ENCODE measurements around the gene GPR68.

The GPR68 gene
- 64.6 to 80.3 reads per million in 2 donors for total RNA-seq

DNA sequence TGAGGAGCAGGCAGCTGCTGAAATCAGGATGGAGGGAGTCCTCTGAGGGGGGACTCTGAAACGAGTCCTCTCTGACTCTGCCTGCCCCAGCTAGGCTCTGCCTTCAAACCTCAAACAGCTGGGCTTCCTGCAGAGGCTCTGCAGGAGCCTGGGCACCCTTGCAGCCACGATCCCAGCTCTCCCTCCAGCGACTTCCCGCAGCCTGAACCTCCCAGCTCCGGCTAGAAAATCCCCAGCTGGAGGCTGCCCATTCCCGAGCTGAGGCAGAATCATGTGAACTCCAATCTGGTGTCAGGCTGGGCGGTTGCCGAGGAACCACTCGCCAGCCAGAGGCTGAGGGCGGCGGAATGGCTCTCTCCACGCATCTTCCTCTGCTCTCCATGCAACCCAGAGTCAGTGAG is at the start of gene GPR68:
Gene GPR68, minus strand, starts transcription at position 204 of the 401 bp plus-strand sequence. CDS start 9,654 bp downstream, outside the sequence.
- DNase-seq: no peak

GRCh38 chr14:91294153-91294552 is 49.6 kb upstream of the GPR68 start:
- DNase-seq: no peak

DNA sequence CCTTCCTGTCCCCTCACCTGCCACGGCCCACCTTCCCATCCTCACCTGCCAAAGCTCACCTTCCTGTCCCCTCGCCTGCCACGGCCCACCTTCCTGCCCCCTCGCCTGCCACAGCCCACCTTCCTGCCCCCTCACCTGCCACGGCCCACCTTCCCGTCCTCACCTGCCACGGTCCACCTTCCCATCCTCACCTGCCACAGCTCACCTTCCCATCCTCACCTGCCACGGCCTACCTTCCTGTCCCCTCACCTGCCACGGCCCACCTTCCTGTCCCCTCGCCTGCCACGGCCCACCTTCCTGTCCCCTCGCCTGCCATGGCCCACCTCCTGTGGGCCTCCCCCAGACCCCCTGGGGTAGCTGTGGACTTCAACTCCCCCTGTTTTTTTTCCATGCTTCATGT is 48.8 kb upstream of the GPR68 start:
- no peak for DNase-seq

DNA sequence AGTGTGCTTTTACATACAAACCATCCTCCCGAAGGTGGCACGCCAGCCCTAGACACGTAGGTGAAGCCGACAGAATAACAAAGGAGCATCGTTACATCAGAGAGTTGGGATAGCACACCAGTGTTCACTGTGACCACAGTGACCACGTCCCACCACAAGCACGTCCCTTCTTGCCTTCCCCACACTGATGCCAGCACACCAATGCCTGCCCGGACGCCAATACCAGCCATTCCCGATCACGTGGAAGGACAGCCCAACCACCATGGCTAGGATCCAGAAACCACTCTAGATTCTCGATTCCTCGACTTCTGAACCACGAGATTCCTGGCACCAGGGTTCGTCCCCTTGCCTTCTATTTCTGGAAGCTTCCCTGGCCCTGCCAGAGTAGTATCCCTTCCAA is 48.0 kb upstream of the GPR68 start:
- DNase-seq: no peak

GRCh38 chr14:91291786-91292405 is 47.4 kb upstream of the GPR68 start:
- DNase-seq: no peak

GRCh38 chr14:91290986-91291385 is 46.5 kb upstream of the GPR68 start:
- DNase-seq: no peak

DNA sequence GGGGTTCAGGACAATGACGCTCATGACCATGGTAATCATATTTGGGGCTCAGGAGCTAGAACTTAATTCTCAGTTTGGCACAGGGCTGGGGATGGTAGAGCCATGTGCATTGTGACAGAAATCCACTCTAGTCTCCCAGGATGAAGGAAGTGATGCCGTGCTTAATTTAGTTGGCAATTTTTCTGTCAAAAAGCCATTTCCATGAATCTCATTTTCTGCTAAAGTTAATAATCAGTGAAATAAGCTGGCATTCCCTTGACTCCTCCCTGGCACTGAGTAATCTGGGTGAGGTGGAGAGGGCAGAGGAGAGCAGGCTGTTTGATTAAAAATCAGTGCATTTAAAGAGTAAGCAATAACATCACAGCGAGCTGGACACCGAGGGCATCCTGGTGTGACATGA is 45.0 kb upstream of the GPR68 start:
- no peak for DNase-seq

- no peak for DNase-seq
Observed at GRCh38 chr14:91288876-91289275, 44.4 kb upstream of the GPR68 start.

DNA sequence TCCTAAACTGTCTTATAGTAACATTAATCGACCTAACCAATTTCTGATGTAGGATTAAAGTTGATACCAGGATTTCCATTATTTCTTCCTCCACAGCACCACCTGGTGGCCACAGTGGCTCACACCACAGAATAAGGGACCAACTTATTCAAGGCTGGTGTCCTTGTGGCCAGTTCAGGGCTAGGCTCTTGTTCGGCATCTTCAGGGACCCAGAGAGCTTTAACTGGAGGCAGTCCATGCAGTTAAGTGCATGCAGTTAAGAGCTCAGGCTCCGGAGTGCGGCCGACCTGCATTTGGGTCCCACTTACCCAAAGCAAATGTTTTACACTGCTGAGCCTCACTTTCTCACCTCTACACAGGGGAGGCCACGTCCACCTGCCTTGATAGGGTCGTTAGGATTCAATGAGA is 42.0 kb upstream of the GPR68 start:
- DNase-seq: no peak

DNA sequence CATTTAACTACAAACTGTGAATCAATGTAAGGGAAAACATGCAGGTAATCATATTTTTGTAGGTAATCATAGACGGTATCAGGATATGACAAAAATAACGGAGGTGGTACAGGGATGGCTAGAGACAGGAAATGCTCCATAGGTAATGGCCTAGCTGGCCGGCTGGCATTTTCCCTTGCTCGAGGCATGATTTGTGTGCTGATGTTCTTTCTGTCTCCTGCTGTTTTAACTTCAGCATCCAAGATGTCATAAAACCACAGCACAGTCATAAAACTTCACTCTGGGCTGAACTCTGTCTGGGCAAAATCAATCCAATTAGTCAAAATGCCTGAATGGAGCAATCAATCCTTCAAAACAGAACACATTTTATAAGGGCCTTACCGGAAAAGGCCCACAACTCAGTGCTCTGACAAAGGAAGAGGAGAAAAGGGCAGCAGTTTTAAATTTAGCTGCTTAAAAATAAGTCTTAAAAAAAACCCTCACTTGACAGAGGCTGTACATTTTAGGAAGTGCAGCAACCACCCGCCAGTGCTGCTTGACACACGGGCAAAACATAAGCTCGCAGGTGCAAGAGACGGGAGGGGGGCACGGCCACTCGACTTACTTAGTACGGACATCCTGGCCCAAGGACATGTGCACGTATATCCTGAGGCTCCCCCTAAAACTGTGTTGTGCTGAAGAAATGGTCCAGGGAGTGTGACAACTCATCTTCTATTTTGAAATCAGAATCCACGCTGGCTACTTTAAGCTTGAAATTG is 40.5 kb upstream of the GPR68 start:
- no peak for DNase-seq

GRCh38 chr14:91284146-91284790 is 39.8 kb upstream of the GPR68 start:
- no peak for DNase-seq

DNA sequence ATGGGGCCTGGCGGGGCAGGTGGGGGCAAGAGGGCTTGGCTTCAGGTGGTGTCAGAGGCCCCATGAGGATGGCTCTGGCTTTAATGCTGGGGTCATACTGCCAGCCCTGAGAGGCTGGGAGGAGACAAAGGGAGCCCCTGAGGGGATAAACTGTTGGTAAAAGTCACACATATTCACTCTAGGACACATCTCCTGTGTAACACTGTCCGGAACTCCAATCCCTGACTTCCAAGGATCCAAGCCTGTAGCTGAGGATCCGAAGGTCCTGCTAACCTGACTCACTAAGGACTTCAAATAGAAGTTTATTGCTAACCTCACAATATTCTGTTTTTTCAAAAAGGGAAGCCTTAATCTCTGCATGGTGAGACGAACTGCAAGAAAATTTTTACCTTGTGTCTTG is 39.2 kb upstream of the GPR68 start:
- DNase-seq: no peak

- no peak for DNase-seq
Observed at GRCh38 chr14:91282954-91283645, 38.6 kb upstream of the GPR68 start.

GRCh38 chr14:91281346-91281745 is 36.8 kb upstream of the GPR68 start:
- DNase-seq: no peak

- no peak for DNase-seq
Observed at GRCh38 chr14:91280129-91280528, 35.6 kb upstream of the GPR68 start.

DNA sequence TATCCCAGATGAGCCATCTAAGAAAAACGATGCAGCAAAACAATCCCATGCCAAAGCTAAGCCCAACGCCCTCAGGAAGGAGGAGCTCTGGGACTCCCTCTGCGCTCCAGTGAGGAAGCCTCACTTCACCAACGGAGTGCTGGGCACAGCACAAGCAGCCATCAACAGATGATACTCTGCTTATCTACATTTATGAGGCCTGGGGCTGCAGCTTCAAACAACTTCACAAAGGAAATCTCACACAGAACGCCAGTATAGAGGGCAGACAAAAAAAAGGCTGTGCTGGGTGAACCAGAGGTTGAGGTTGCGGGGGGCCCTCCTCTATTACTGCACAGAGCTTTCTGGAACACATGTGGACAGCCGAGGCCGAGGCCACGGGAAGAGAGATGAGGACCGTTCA is 34.9 kb upstream of the GPR68 start:
- no peak for DNase-seq

- no peak for DNase-seq
Observed at GRCh38 chr14:91278383-91278715, 33.8 kb upstream of the GPR68 start.

DNA sequence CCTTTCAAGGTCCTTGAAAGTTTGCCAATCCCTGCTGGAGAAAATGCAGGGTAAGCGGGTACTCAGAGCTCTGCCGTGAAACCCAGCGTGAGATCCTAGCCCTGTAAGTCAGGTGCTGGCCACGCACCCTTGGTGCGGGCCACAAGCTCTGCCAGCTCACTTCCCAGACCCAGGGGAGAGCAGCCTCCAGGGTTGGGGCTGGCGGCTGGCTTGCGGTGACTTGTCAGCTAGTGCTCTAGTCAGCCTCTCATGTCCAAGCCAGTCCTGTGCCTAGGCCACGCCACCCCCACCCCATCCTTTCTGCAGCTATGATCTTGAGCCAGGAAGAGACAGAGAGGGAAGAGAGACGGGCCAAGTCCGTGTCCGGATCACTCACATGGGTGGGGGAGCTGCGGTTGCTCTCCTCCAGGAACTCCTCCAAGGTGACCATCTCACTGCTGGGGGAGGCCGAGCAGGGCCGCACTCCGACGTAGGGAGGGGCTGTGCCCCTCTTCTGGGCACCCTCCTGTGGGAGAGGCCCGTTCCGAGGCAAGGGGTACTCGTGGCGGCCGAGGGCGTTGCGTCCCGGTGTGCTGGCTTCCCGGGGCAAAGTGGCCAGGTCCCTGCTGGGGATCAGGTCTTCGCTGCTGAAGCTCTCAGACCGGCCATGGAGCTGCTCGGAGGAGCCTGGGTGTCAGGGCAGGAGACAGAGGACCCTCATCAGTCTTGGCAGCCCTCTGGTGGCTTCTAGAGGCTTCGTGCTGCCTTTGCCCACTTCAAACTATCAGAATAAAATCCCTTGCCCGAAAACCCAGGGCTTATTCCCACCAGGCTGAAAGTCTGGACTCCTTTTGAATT is 33.3 kb upstream of the GPR68 start:
- DNase-seq: no peak

DNA sequence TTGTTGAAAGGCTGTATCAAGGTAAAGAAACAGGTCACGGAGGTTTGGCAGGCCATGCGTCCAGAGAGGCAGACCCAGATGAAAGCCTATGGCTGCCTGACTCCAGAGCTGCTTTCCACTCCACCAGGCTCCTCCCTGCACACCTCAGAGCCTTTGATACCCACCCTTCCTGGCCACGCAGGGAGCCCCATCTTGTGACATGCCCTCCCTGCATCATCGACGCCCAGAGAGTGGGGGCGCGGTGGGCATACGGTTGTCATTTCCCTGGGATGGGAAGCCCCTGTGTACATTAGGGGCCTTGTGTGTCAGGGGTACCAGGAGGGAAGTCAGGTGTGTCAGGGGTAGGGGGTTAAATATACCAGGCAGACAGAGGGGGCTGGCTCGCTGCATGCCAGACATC is 30.3 kb upstream of the GPR68 start:
- no peak for DNase-seq

- no peak for DNase-seq
Observed at GRCh38 chr14:91273885-91274273, 29.4 kb upstream of the GPR68 start.

DNA sequence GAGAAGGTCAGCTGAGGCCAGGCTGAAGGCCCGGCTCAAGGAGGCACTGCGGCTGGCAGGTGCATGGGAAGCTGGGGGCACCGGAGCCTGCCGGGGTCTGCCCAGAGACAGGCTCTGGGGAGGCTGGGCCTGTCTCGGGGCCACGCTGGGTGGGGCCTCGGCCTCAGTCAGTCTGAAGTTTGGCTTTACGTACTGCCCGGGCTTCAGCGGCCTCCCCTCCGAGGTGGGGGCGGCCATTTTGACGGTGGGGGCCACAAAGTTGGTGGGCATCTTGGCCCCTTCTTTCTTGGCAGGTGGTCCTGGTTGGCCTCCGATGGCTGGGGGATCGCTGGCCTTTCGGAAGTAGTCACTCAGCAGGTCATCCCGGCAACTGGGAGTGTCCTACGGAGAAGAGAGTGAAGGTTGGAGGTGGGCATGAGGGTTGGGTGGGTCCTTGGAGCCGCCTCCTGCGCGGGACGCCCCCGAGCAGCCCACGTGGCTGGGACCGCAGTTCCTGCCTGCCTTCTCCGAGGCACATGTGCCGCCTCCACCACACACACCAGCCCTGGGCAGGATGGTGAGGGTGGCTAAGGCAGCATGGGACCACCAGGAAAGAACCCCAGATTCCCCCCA is 28.9 kb upstream of the GPR68 start:
- DNase-seq: no peak
